ENCODE results near the gene TMEM119.

Gene TMEM119

GRCh38 chr12:108602209-108602705 is 4.4 kb upstream of the TMEM119 start:
- DNase-seq (ENCODE audit: low spot score): no peak
- TF ChIP-seq CTCF (IDR thresholded peaks at IDR 0.05; ENCODE audit: extremely low read depth, insufficient read depth, missing control alignments): no peak
- in situ Hi-C loops (cut with MboI; ENCODE audit: low pct_unique_long_range_greater_than_20kb, low sequenced_read_pairs, unreplicated experiment): no loop called here

- no peak for DNase-seq (ENCODE audit: low spot score)
- in situ Hi-C loops (cut with MboI; ENCODE audit: low pct_unique_long_range_greater_than_20kb, low sequenced_read_pairs, unreplicated experiment): no loop called here
- no peak for TF ChIP-seq CTCF (IDR thresholded peaks at IDR 0.05; ENCODE audit: extremely low read depth, insufficient read depth, missing control alignments)
Observed at GRCh38 chr12:108600702-108601007, 2.8 kb upstream of the TMEM119 start.

- TF ChIP-seq CTCF (IDR thresholded peaks at IDR 0.05; ENCODE audit: extremely low read depth, insufficient read depth, missing control alignments): no peak
- no peak for DNase-seq (ENCODE audit: low spot score)
- in situ Hi-C loops (cut with MboI; ENCODE audit: low pct_unique_long_range_greater_than_20kb, low sequenced_read_pairs, unreplicated experiment): no loop called here
Observed at GRCh38 chr12:108599948-108600701, 2.2 kb upstream of the TMEM119 start.

GRCh38 chr12:108599541-108599940 is 1.7 kb upstream of the TMEM119 start:
- in situ Hi-C loops (cut with MboI; ENCODE audit: low pct_unique_long_range_greater_than_20kb, low sequenced_read_pairs, unreplicated experiment): no loop called here
- no peak for TF ChIP-seq CTCF (IDR thresholded peaks at IDR 0.05; ENCODE audit: extremely low read depth, insufficient read depth, missing control alignments)
- no peak for DNase-seq (ENCODE audit: low spot score)

GRCh38 chr12:108598553-108599250 is 818 bp upstream of the TMEM119 start:
- DNase-seq (ENCODE audit: low spot score): no peak
- no peak for TF ChIP-seq CTCF (IDR thresholded peaks at IDR 0.05; ENCODE audit: extremely low read depth, insufficient read depth, missing control alignments)
- in situ Hi-C loops (cut with MboI; ENCODE audit: low pct_unique_long_range_greater_than_20kb, low sequenced_read_pairs, unreplicated experiment): no loop called here

GRCh38 chr12:108596854-108597558 is 878 bp downstream of the TMEM119 start:
- no peak for TF ChIP-seq CTCF (IDR thresholded peaks at IDR 0.05; ENCODE audit: extremely low read depth, insufficient read depth, missing control alignments)
- DNase-seq (ENCODE audit: low spot score): no peak
- in situ Hi-C loops (cut with MboI; ENCODE audit: low pct_unique_long_range_greater_than_20kb, low sequenced_read_pairs, unreplicated experiment): no loop called here

Data from GM13977 (cell line).